ENCODE measurements around the gene SLC37A2. TPM values are rescaled to one million over a fixed set of nuclear protein-coding genes. Genes with fewer than 3 reads are reported as not detected.

The SLC37A2 gene
- total RNA-seq, 1 donor from 2014 or later = 0.37 TPM

DNA sequence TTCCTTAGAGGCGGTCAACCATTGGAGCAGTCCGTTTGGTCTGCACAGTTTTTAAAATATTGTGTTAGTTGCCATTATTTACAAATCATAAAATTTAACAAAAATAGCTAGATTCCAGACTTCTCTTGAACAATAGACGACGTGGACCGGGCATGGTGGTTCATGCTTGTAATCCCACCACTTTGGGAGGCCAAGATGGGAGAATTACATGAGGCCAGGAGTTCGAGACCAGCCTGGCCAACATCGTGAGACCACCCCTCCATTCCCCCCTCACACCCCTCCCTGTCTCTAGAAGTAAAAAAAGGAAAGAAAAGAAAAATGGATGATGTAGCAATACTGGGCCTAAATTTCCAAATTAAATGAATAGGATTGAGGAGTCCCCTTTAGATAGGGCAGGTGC lies 965 bp downstream of the SLC37A2 start:
- peaks cover 2% of the 10 kb centered on the region for H3K4me1 Mint-ChIP-seq (ENCODE audit: low read depth)
- no peak overlapping the region for H3K27ac Mint-ChIP-seq (ENCODE audit: unreplicated experiment)
- H3K9me3 Mint-ChIP-seq (ENCODE audit: low read depth) = no peaks in the 10 kb centered on the region
- no peak for DNase-seq (ENCODE audit: low spot score)
- H3K27me3 Mint-ChIP-seq (ENCODE audit: low read depth) = peaks cover 4% of the 10 kb centered on the region
- H3K36me3 Mint-ChIP-seq (ENCODE audit: low read depth) = no peaks in the 10 kb centered on the region
- TF ChIP-seq CTCF (IDR thresholded peaks at IDR 0.05) = no peak
- peak overlapping the region; percentile 52 for H3K4me3 Mint-ChIP-seq (ENCODE audit: unreplicated experiment)

DNA sequence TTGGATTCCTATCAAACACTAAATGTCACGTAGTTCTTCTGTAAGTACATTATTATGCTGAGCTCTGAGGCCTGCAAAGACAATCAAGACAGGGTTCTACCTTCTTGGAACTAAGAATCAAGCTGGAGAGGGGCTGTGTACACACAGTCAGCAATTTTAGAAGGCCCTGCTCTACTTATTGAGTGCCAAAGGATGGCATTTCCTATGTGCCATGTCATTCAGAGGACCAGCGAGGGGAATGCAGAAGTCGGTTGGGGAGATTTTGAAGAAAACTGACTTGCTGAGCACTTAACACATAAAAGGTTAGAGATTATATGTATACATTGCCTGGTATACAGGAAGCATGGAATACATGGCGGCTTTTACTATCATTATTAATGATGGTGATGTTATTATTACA lies 5.3 kb downstream of the SLC37A2 start:
- Mint-ChIP-seq H3K27me3 (ENCODE audit: low read depth) (peaks cover 4% of the 10 kb centered on the region), H3K27ac (ENCODE audit: unreplicated experiment) (no peak overlapping the region), H3K36me3 (ENCODE audit: low read depth) (no peaks in the 10 kb centered on the region), H3K9me3 (ENCODE audit: low read depth) (no peaks in the 10 kb centered on the region), H3K4me3 (ENCODE audit: unreplicated experiment) (no peak overlapping the region), H3K4me1 (ENCODE audit: low read depth) (peaks cover 18% of the 10 kb centered on the region)
- no peak for TF ChIP-seq CTCF (IDR thresholded peaks at IDR 0.05)
- no peak for DNase-seq (ENCODE audit: low spot score)

DNA sequence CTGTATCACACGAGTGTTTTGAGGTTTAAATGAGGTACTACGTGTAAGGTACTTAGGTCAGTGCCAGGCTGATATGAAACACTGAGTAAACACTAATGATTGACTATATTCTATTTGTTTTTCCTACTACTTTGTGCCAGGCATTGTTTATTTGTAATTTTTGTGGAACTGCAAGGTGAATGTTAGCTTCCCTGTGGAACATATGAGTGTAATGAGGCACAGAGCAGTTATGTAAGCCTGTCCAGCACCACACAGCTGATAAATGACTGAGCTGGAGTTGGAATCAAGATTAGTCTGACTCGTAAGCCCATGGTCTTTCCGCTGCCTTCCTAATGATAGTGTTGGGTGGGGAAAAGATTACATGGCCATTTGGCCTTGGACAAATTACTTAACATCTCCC lies 5.9 kb downstream of the SLC37A2 start:
- no peaks in the 10 kb centered on the region for H3K9me3 Mint-ChIP-seq (ENCODE audit: low read depth)
- DNase-seq (ENCODE audit: low spot score) = no peak
- H3K27ac Mint-ChIP-seq (ENCODE audit: unreplicated experiment) = no peak overlapping the region
- TF ChIP-seq CTCF (IDR thresholded peaks at IDR 0.05) = no peak
- H3K4me3 Mint-ChIP-seq (ENCODE audit: unreplicated experiment) = no peak overlapping the region
- no peaks in the 10 kb centered on the region for H3K36me3 Mint-ChIP-seq (ENCODE audit: low read depth)
- peaks cover 4% of the 10 kb centered on the region for H3K27me3 Mint-ChIP-seq (ENCODE audit: low read depth)
- peaks cover 18% of the 10 kb centered on the region for H3K4me1 Mint-ChIP-seq (ENCODE audit: low read depth)

GRCh38 chr11:125069796-125070195 lies 6.7 kb downstream of the SLC37A2 start:
- H3K27me3 Mint-ChIP-seq (ENCODE audit: low read depth) = peaks cover 2% of the 10 kb centered on the region
- no peak for TF ChIP-seq CTCF (IDR thresholded peaks at IDR 0.05)
- H3K9me3 Mint-ChIP-seq (ENCODE audit: low read depth) = no peaks in the 10 kb centered on the region
- no peaks in the 10 kb centered on the region for H3K36me3 Mint-ChIP-seq (ENCODE audit: low read depth)
- H3K27ac Mint-ChIP-seq (ENCODE audit: unreplicated experiment) = no peak overlapping the region
- peaks cover 18% of the 10 kb centered on the region for H3K4me1 Mint-ChIP-seq (ENCODE audit: low read depth)
- no peak overlapping the region for H3K4me3 Mint-ChIP-seq (ENCODE audit: unreplicated experiment)
- DNase-seq (ENCODE audit: low spot score) = no peak

GRCh38 chr11:125070699-125071254 lies 7.7 kb downstream of the SLC37A2 start:
- DNase-seq (ENCODE audit: low spot score) = no peak
- H3K4me3 Mint-ChIP-seq (ENCODE audit: unreplicated experiment) = no peak overlapping the region

More at GRCh38 chr11:125070699-125071254, 7.7 kb downstream of the SLC37A2 start:
- Mint-ChIP-seq H3K4me1 (ENCODE audit: low read depth) (peaks cover 18% of the 10 kb centered on the region), H3K27me3 (ENCODE audit: low read depth) (no peaks in the 10 kb centered on the region), H3K36me3 (ENCODE audit: low read depth) (no peaks in the 10 kb centered on the region), H3K27ac (ENCODE audit: unreplicated experiment) (no peak overlapping the region), H3K9me3 (ENCODE audit: low read depth) (no peaks in the 10 kb centered on the region)
- no peak for TF ChIP-seq CTCF (IDR thresholded peaks at IDR 0.05)

Data from chondrocyte (in vitro differentiated cells).